Measurements from ENCODE around the gene TRA2A.
A peak's percentile ranks its signal among the peaks of the same experiment; 100 is the strongest.

TRA2A gene

DNA sequence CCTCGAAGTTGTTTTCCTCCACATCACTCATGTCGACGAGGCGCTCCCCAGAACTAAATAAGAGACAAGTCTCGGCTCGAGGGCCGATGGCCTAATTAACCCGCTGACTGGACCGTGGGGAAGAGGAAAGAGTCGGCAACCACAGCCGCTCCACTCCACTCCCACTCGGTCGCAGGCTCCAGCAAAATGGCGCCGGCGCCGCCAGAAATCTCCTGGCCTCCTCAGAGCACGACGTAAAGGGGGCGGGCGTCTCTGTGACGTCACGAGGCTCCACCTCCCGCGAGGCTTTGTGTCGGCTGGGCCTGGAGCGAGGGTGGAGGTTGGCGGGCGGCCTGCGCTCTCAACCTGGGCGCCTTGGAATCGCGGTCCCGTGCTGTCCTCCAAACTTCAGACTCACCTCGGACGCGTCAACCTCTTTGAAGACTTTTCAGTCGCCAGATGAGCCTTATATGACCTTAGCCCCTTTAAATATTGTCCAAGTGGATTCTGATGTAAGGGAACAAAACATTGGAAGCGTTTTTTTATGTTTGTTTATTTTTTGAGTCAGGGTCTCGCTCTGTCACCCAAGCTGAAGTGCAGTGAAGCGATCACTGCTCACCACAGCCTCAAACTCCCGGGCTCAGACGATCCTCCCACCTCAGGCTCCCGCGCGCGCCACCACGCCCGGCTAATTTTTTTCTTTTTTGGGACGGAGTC is at the start of gene TRA2A:
Gene TRA2A (minus strand): TSS at position 188 of the 696 bp plus-strand sequence. CDS start 157 bp downstream, at position 31.
- Mint-ChIP-seq H3K4me3 (peak within 1 kb of the TSS; percentile 97), H3K4me1 (peaks cover 45% of the 10 kb centered on the region), H3K9me3 (no peaks in the 10 kb centered on the region), H3K27me3 (no peaks in the 10 kb centered on the region), H3K27ac (peak within 1 kb of the TSS; percentile 100), H3K36me3 (peaks cover 10% of the 10 kb centered on the region)

GRCh38 chr7:23570592-23571200 is 38.9 kb upstream of the TRA2A start:
- no peaks in the 10 kb centered on the region for H3K9me3 Mint-ChIP-seq
- H3K27me3 Mint-ChIP-seq: peaks cover 9% of the 10 kb centered on the region
- no peaks in the 10 kb centered on the region for H3K36me3 Mint-ChIP-seq
- H3K4me3 Mint-ChIP-seq: no peak overlapping the region
- no peaks in the 10 kb centered on the region for H3K4me1 Mint-ChIP-seq
- H3K27ac Mint-ChIP-seq: no peak overlapping the region

DNA sequence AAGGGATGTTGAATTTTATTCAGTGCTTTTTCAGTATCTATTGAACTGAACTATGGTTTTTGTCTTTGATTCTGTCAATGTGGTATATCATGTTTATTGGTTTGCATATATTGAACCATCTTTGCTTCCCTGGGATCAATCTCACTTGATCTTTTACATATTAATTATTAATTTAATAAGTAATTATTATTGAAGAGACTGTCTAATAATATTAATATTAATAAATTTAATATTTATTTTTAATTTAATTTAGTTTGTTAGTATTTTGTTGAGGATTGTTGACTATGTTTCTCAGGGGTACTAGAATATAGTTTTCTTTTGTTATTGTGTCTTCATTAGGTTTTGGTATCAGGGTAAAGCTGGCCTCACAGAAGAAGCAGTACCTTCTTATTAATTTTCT is 26.5 kb upstream of the TRA2A start:
- no peaks in the 10 kb centered on the region for H3K4me1 Mint-ChIP-seq
- no peaks in the 10 kb centered on the region for H3K36me3 Mint-ChIP-seq
- H3K27ac Mint-ChIP-seq: no peak overlapping the region
- no peak overlapping the region for H3K4me3 Mint-ChIP-seq
- H3K27me3 Mint-ChIP-seq: no peaks in the 10 kb centered on the region
- H3K9me3 Mint-ChIP-seq: no peaks in the 10 kb centered on the region

- no peak overlapping the region for H3K27ac Mint-ChIP-seq
- H3K4me3 Mint-ChIP-seq: no peak overlapping the region
- H3K4me1 Mint-ChIP-seq: peaks cover 13% of the 10 kb centered on the region
- no peaks in the 10 kb centered on the region for H3K27me3 Mint-ChIP-seq
- H3K9me3 Mint-ChIP-seq: no peaks in the 10 kb centered on the region
- no peaks in the 10 kb centered on the region for H3K36me3 Mint-ChIP-seq
Observed at GRCh38 chr7:23547662-23548061, 15.9 kb upstream of the TRA2A start.

DNA sequence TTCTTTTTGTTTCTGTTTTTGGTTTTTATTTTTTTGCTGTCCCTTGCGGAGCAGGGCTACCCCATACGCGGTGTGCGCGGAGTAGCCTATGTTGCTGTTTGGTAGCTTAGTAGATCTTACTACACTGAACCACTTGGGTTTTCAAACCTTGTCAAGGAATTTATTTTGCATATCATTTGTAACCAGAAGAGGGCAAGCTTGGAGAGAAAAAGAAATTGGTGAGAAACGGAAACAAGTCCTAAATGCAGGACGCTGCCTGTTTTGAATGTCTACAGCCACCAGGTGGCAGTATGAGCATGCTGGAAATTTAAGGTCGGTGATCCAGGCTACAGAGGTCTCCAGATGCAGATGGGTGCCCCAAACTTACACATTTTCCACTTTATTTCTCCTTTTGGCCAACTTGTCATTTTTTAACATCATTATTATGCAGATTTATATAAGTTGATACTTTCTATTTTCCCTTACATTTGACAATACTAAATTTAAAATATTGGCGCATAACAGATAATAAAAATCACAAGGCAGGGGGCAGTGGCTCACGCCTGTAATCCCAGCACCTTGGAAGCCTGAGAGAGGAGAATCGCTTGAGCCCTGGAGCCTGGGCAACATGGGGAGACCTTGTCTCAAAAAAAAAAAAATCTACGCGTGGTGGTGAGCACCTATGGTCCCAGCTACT is 15.3 kb upstream of the TRA2A start:
- H3K4me3 Mint-ChIP-seq: no peak overlapping the region
- H3K9me3 Mint-ChIP-seq: no peaks in the 10 kb centered on the region
- H3K4me1 Mint-ChIP-seq: peaks cover 13% of the 10 kb centered on the region
- H3K27ac Mint-ChIP-seq: no peak overlapping the region
- H3K36me3 Mint-ChIP-seq: no peaks in the 10 kb centered on the region
- H3K27me3 Mint-ChIP-seq: no peaks in the 10 kb centered on the region

DNA sequence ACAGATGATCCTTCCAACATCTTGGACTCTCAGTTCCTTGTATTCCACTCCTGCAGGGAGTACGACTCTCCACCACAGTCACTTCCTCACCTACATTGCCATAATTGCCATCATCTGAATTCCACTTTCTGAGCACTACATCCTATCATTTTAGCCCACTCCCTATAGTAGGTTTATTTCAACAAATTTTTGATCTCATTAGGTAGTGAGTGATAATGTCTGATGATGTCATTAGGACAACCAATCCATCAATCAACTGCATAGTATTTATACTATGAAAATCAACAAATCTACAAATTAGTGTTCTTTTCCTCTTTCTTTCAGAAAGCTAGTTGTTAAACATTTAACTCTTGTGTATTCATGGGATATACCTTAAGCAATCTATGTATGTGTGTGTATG is 13.7 kb upstream of the TRA2A start:
- Mint-ChIP-seq H3K4me1 (peaks cover 13% of the 10 kb centered on the region), H3K36me3 (no peaks in the 10 kb centered on the region), H3K27me3 (no peaks in the 10 kb centered on the region), H3K9me3 (no peaks in the 10 kb centered on the region), H3K4me3 (no peak overlapping the region), H3K27ac (no peak overlapping the region)

- H3K4me1 Mint-ChIP-seq: peaks cover 17% of the 10 kb centered on the region
- H3K27ac Mint-ChIP-seq: no peak overlapping the region
- H3K4me3 Mint-ChIP-seq: no peak overlapping the region
- no peaks in the 10 kb centered on the region for H3K27me3 Mint-ChIP-seq
- H3K36me3 Mint-ChIP-seq: no peaks in the 10 kb centered on the region
- H3K9me3 Mint-ChIP-seq: no peaks in the 10 kb centered on the region
Observed at GRCh38 chr7:23544913-23545354, 13.2 kb upstream of the TRA2A start.

DNA sequence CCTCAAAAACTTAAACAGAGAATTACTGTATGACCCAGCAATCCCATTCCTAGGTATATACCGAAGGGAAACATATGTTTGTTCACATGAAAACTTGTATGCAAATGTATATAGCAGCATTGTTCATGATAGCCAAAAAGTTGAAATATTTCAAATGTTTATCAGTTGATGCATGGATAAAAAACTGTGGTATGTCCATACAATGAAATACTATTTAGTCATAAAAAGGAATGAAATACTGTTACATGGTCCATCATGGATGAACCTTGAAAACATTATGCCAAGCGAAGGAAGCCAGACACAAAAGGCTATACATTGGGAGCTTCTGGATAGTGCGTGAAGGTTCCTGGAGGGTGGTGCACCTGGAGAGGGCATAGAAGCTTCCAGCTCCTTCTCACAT is 11.0 kb upstream of the TRA2A start:
- no peaks in the 10 kb centered on the region for H3K9me3 Mint-ChIP-seq
- H3K27me3 Mint-ChIP-seq: no peaks in the 10 kb centered on the region
- H3K27ac Mint-ChIP-seq: no peak overlapping the region
- no peak overlapping the region for H3K4me3 Mint-ChIP-seq
- H3K36me3 Mint-ChIP-seq: no peaks in the 10 kb centered on the region
- peaks cover 28% of the 10 kb centered on the region for H3K4me1 Mint-ChIP-seq

GRCh38 chr7:23539494-23539907 is 7.7 kb upstream of the TRA2A start:
- H3K27me3 Mint-ChIP-seq: no peaks in the 10 kb centered on the region
- peak overlapping the region; percentile 78 for H3K27ac Mint-ChIP-seq
- H3K9me3 Mint-ChIP-seq: no peaks in the 10 kb centered on the region
- peak overlapping the region; percentile 77 for H3K4me3 Mint-ChIP-seq
- H3K4me1 Mint-ChIP-seq: peaks cover 18% of the 10 kb centered on the region
- H3K36me3 Mint-ChIP-seq: no peaks in the 10 kb centered on the region

GRCh38 chr7:23538301-23538700 is 6.5 kb upstream of the TRA2A start:
- no peak overlapping the region for H3K4me3 Mint-ChIP-seq
- H3K27ac Mint-ChIP-seq: no peak overlapping the region
- H3K9me3 Mint-ChIP-seq: no peaks in the 10 kb centered on the region
- H3K4me1 Mint-ChIP-seq: peaks cover 15% of the 10 kb centered on the region
- H3K27me3 Mint-ChIP-seq: no peaks in the 10 kb centered on the region
- H3K36me3 Mint-ChIP-seq: no peaks in the 10 kb centered on the region

- Mint-ChIP-seq H3K36me3 (peaks cover 10% of the 10 kb centered on the region), H3K27me3 (no peaks in the 10 kb centered on the region), H3K27ac (peak overlapping the region; percentile 91), H3K9me3 (no peaks in the 10 kb centered on the region), H3K4me1 (peaks cover 32% of the 10 kb centered on the region), H3K4me3 (peak overlapping the region; percentile 82)
Observed at GRCh38 chr7:23533238-23533604, 1.4 kb upstream of the TRA2A start.

- H3K27me3 Mint-ChIP-seq: no peaks in the 10 kb centered on the region
- peaks cover 37% of the 10 kb centered on the region for H3K4me1 Mint-ChIP-seq
- H3K9me3 Mint-ChIP-seq: no peaks in the 10 kb centered on the region
- peak overlapping the region; percentile 100 for H3K27ac Mint-ChIP-seq
- H3K4me3 Mint-ChIP-seq: peak overlapping the region; percentile 97
- peaks cover 10% of the 10 kb centered on the region for H3K36me3 Mint-ChIP-seq
Observed at GRCh38 chr7:23532490-23533237, 883 bp upstream of the TRA2A start.

GRCh38 chr7:23531050-23531793 is 559 bp downstream of the TRA2A start:
- H3K27me3 Mint-ChIP-seq: no peaks in the 10 kb centered on the region
- peaks cover 10% of the 10 kb centered on the region for H3K36me3 Mint-ChIP-seq
- H3K9me3 Mint-ChIP-seq: no peaks in the 10 kb centered on the region
- H3K27ac Mint-ChIP-seq: peak overlapping the region; percentile 100
- H3K4me3 Mint-ChIP-seq: peak overlapping the region; percentile 97
- peaks cover 52% of the 10 kb centered on the region for H3K4me1 Mint-ChIP-seq

DNA sequence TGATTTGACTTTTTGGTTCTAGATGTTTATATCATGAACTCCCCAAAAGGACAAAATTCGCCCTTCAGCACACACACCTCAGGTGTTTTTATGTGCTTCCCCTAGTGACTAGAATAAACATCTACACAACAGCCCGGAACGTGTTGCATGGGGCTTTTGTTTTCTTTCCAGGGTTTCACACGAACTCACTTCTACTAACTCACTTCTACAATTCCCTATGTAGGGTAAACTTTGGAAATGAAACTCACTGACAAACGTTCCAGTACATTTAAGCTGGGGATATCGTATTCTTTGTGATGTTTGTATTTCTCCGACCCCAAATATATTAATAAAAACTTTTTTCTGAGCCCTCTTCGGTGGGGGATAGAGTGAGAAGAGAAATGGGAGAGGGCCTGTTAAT is 1.4 kb downstream of the TRA2A start:
- peaks cover 10% of the 10 kb centered on the region for H3K36me3 Mint-ChIP-seq
- peaks cover 58% of the 10 kb centered on the region for H3K4me1 Mint-ChIP-seq
- H3K9me3 Mint-ChIP-seq: no peaks in the 10 kb centered on the region
- peak overlapping the region; percentile 100 for H3K27ac Mint-ChIP-seq
- H3K4me3 Mint-ChIP-seq: peak overlapping the region; percentile 97
- H3K27me3 Mint-ChIP-seq: no peaks in the 10 kb centered on the region

- Mint-ChIP-seq H3K27me3 (no peaks in the 10 kb centered on the region), H3K4me1 (peaks cover 68% of the 10 kb centered on the region), H3K36me3 (peaks cover 10% of the 10 kb centered on the region), H3K4me3 (peak overlapping the region; percentile 97), H3K9me3 (no peaks in the 10 kb centered on the region), H3K27ac (peak overlapping the region; percentile 30)
Observed at GRCh38 chr7:23529262-23529859, 2.4 kb downstream of the TRA2A start.

Measured in activated naive CD4-positive, alpha-beta T cell treated with anti-CD3 and anti-CD28 coated beads, Interleukin-2, amount 50 U/mL, for 24 hours (primary cell).